Measurements from ENCODE around the gene S1PR1.
"Not testable (repeated sequence)": the region's sequence is repeated elsewhere in the genome, so short reads cannot be mapped to it uniquely, and the experiment has no call there.

Gene S1PR1

GRCh38 chr1:101219924-101220870 lies 16.6 kb upstream of the S1PR1 start:
- no peak for DNase-seq (ENCODE audit: low read depth, low spot score)

- DNase-seq (ENCODE audit: low read depth, low spot score), result no peak
These were observed 15.9 kb upstream of the S1PR1 start for GRCh38 chr1:101220906-101221305.

DNA sequence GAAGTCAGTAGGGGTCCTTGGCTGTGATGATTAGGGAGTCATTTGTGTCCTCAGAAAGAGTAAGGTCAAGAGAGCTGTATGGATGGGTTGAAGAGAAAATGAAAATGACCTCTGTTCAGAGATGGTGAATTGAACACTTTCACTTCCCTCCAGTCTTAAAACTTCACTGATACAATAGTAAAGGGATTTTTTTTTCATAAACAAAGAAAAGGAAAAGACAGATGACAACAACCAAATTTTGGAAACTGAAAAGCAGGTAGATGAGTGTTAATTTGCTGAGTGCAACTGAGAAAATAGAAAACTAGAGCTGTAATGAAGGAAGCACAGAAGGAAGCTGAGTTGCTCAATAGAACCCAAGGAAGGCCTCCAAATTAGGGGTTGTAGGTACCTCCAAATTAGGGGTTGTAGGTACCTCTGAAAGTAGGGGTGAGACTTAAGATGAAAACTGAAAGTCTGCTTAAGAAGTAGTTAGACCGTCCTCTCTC lies 14.8 kb upstream of the S1PR1 start:
- no peak for DNase-seq (ENCODE audit: low read depth, low spot score)

- DNase-seq (ENCODE audit: low read depth, low spot score), result no peak
These were observed 9.0 kb upstream of the S1PR1 start for GRCh38 chr1:101227837-101228236.

- no peak for DNase-seq (ENCODE audit: low read depth, low spot score)
These were observed 8.2 kb upstream of the S1PR1 start for GRCh38 chr1:101228424-101229134.

- DNase-seq (ENCODE audit: low read depth, low spot score), result not testable (repeated sequence)
These were observed 4.6 kb upstream of the S1PR1 start for GRCh38 chr1:101232182-101232581.

DNA sequence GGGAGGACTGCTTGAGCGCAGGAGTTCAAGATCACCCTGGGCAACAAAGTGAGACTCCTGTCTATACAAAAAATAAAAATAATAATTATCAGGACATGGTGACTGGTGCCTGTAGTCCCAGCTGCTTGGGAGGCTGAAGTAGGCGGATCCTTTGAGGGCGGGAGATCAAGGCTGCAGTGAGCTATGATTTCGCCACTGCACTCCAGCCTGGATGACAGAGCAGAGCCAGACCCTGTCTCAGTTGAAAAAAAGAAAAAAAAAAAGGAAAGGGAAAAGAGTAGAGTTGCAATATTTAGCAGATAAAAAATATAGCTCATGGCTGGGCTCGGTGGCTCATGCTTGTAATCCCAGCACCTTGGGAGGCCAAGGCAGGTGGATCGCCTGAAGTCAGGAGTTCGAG lies 3.3 kb upstream of the S1PR1 start:
- no peak for DNase-seq (ENCODE audit: low read depth, low spot score)

GRCh38 chr1:101235216-101235695 lies 1.6 kb upstream of the S1PR1 start:
- no peak for DNase-seq (ENCODE audit: low read depth, low spot score)

DNA sequence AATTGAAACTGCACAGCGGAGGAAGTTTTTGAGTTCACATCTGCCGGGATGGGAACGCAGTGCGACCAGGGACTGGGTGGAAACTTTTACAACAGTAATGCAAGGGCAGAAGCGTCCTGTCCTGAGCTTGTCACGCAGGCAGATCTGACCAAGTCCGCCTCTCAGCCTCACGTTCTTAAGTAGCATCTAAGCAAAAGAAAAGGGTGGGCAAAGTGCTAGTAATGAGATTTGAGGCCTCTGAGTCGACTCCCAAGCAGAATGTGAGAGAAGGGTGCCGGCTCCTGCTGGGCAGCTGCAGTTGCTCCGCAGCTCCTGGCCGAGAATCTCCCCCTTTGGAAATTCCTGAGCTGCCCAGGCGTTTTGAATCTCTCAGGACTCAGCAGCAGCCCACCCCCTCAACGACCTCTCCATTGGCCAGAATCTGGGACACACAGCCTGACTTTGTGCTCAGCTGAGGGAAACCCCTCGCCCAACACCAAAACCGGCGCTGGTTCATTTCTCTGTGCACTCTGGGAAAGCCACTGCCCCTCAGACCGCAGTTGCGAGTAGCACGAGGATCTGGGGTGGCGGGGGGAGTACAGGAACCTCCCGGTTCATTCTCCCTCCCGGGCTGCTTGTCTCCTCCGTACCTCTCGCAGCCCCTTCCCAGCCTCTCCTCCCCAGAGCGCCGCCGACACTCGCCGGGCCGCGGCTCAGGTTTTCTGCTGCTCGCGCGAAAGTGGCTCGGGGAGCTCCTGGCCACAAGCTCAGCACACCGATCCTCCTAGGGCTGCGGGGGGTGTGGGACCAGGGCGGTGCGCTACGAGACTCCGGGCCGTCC lies 913 bp upstream of the S1PR1 start:
- DNase-seq (ENCODE audit: low read depth, low spot score), result peak; percentile 69

DNA sequence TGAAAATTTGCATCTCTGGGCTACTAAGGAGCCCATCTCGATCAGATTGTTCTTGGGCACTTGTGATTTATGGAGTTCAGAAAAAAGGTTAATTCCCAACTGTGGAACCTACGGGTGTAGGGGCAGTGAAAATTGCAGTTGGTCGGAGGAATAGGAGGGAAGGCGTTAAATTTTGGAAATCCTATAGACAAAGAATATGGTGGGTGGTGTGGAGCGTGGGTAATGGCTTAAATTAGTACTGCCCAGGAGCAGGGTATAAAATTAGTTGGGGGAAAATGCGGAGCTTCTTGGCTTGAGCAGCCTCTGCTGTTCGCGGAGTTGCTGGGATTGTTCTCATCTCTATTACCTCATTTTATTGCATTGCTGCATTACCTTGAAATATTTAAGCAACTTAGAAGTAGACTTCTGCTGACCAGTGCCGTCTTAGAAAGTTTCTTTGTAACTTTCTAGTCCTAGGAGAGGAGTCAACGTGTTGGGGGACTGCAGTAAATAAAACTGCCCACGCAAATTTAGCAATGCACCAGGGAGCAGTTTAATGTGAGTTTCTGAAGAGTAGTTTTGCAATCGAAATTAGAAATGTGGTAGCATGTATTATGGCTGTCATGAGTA lies 514 bp downstream of the S1PR1 start:
- peak; percentile 30 for DNase-seq (ENCODE audit: low read depth, low spot score)

DNA sequence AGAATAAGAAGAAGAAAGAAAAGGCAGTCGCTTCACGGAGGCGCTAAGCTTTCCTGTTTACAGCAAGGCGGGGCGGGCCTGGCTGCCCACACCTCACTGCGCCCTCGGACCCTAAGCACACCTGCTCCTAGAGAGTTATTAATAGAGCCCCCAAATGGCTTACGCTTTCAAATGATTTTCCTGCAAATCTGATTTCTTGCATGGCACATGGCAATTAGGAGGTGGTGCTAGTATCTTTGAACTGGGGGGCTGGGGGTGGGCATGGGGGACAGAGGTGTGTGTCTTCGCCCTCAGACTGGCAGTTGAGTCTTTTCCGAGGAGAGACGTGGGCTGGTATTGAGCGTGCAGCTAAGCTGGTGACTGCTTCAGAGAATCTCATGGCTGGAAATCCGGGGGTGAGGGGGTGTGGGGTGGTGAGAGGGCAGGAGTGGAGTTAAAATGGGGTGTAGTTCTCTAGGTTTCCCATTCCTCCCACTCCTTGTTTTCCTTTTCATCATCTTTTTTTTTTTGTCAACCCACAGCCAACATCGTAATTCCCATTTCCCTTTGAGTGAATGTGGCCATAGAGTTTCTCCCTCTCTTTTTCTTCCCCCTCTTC lies 1.3 kb downstream of the S1PR1 start:
- no peak for DNase-seq (ENCODE audit: low read depth, low spot score)

DNA sequence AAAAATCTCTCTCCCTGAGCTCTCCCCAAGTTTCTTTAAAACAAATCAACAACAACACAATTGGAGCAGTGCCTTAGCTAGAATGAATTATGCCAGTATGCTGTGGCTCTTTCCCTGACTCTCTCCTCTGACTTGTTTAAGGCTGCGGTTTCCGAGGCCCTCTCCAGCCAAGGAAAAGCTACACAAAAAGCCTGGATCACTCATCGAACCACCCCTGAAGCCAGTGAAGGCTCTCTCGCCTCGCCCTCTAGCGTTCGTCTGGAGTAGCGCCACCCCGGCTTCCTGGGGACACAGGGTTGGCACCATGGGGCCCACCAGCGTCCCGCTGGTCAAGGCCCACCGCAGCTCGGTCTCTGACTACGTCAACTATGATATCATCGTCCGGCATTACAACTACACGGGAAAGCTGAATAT lies 1.9 kb downstream of the S1PR1 start:
- peak; percentile 90 for DNase-seq (ENCODE audit: low read depth, low spot score)

DNA sequence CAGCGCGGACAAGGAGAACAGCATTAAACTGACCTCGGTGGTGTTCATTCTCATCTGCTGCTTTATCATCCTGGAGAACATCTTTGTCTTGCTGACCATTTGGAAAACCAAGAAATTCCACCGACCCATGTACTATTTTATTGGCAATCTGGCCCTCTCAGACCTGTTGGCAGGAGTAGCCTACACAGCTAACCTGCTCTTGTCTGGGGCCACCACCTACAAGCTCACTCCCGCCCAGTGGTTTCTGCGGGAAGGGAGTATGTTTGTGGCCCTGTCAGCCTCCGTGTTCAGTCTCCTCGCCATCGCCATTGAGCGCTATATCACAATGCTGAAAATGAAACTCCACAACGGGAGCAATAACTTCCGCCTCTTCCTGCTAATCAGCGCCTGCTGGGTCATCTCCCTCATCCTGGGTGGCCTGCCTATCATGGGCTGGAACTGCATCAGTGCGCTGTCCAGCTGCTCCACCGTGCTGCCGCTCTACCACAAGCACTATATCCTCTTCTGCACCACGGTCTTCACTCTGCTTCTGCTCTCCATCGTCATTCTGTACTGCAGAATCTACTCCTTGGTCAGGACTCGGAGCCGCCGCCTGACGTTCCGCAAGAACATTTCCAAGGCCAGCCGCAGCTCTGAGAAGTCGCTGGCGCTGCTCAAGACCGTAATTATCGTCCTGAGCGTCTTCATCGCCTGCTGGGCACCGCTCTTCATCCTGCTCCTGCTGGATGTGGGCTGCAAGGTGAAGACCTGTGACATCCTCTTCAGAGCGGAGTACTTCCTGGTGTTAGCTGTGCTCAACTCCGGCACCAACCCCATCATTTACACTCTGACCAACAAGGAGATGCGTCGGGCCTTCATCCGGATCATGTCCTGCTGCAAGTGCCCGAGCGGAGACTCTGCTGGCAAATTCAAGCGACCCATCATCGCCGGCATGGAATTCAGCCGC lies 2.5 kb downstream of the S1PR1 start:
- DNase-seq (ENCODE audit: low read depth, low spot score), result no peak

DNA sequence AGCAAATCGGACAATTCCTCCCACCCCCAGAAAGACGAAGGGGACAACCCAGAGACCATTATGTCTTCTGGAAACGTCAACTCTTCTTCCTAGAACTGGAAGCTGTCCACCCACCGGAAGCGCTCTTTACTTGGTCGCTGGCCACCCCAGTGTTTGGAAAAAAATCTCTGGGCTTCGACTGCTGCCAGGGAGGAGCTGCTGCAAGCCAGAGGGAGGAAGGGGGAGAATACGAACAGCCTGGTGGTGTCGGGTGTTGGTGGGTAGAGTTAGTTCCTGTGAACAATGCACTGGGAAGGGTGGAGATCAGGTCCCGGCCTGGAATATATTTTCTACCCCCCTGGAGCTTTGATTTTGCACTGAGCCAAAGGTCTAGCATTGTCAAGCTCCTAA lies 3.2 kb downstream of the S1PR1 start:
- no peak for DNase-seq (ENCODE audit: low read depth, low spot score)

- no peak for DNase-seq (ENCODE audit: low read depth, low spot score)
These were observed 4.8 kb downstream of the S1PR1 start for GRCh38 chr1:101241485-101242225.

DNA sequence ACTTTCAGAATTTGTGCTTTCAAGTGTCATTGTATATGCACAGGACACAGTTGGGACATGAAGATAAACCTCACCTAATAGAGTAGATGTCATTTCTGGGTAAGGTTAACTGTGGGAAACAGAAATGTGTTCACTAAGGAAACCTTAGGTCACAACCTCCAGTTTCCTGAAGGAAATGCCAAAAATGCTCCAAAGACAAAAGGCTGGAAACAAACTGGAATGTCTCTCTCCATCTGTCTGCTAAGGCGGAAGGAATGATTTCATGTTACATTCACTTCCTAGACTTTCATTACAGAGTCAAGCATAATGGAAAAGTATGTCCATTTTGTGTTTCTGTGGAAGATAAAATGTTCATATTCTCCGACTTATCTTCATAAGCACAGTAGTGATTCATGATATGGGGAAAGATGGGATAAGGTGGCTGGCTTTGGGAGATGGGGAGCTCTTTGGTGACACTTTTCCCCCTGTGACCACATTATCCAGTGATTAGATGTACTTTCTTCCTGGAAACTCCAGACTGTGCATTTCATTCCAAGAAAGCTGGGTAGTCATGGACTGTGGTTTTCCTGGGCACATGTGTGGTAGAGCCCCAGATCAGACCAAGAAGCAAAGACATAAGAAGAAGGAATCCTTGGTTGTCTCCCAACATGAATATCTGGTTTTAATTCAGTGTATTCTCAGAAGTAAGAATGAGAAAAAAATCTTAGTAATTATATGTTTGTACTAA lies 5.7 kb downstream of the S1PR1 start:
- DNase-seq (ENCODE audit: low read depth, low spot score), result no peak

GRCh38 chr1:101243751-101244150 lies 6.9 kb downstream of the S1PR1 start:
- no peak for DNase-seq (ENCODE audit: low read depth, low spot score)

GRCh38 chr1:101244842-101245241 lies 8.0 kb downstream of the S1PR1 start:
- DNase-seq (ENCODE audit: low read depth, low spot score), result no peak
